ENCODE data around the gene SLC26A1. TPM values are rescaled to one million over a fixed set of nuclear protein-coding genes. Genes with fewer than 3 reads are reported as not detected.

SLC26A1 gene
- total RNA-seq, 1 donor from 2014 or later: 1.0 TPM

DNA sequence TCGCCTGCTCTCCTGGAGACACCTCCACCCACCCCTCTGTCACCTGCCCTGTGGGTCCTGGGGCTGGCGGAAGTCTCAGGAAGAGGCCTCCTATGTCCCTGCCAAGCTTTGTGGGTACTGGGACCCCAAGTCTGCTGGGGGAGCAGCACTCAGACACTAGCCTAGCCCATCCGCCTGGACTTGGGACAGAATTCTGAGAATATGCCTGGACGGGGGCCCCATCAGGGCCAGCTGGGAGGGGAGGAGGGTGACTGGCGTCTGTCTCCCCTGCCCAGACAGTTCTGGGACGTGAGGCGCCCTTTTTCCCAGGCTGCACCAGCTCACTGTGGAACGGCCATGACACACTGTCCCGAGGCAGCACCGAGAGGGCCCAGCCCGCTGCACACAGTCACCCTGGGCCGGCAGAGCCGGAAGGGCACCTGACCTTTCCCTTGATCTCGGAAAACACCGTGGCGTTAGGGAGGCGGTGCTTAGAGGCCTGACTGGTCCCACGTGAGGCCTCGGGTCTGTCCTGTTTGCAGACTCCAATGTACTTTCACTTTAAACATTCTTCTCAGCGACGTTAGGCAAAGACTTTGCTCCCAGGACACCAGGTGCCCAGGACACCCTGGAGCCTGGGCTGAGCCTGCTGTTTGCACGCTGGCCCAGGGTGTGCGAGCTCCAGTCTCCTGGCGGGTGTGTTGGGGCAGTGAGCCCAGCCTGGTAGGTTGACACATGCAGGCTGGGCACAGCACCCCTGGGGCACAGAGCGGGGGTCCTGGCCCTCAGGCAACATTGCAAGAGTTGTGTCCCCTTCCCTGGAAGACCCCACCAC lies 700 bp downstream of the SLC26A1 start:
- Histone ChIP-seq H3K9me3 (no peaks in the 10 kb centered on the region), H3K36me3 (no peaks in the 10 kb centered on the region), H3K4me3 (peak overlapping the region; percentile 24), H3K27me3 (ENCODE audit: low read depth) (peaks cover 10% of the 10 kb centered on the region), H3K4me1 (peaks cover 29% of the 10 kb centered on the region), H3K27ac (peak overlapping the region; percentile 72)
- intact Hi-C loops (cut with DNase I): no loop called here
- ATAC-seq (peak; percentile 85 to 92), DNase-seq (peak; percentile 85)
- TF ChIP-seq, protein P1, sequence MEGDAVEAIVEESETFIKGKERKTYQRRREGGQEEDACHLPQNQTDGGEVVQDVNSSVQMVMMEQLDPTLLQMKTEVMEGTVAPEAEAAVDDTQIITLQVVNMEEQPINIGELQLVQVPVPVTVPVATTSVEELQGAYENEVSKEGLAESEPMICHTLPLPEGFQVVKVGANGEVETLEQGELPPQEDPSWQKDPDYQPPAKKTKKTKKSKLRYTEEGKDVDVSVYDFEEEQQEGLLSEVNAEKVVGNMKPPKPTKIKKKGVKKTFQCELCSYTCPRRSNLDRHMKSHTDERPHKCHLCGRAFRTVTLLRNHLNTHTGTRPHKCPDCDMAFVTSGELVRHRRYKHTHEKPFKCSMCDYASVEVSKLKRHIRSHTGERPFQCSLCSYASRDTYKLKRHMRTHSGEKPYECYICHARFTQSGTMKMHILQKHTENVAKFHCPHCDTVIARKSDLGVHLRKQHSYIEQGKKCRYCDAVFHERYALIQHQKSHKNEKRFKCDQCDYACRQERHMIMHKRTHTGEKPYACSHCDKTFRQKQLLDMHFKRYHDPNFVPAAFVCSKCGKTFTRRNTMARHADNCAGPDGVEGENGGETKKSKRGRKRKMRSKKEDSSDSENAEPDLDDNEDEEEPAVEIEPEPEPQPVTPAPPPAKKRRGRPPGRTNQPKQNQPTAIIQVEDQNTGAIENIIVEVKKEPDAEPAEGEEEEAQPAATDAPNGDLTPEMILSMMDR (IDR thresholded peaks at IDR 0.05): no peak

DNA sequence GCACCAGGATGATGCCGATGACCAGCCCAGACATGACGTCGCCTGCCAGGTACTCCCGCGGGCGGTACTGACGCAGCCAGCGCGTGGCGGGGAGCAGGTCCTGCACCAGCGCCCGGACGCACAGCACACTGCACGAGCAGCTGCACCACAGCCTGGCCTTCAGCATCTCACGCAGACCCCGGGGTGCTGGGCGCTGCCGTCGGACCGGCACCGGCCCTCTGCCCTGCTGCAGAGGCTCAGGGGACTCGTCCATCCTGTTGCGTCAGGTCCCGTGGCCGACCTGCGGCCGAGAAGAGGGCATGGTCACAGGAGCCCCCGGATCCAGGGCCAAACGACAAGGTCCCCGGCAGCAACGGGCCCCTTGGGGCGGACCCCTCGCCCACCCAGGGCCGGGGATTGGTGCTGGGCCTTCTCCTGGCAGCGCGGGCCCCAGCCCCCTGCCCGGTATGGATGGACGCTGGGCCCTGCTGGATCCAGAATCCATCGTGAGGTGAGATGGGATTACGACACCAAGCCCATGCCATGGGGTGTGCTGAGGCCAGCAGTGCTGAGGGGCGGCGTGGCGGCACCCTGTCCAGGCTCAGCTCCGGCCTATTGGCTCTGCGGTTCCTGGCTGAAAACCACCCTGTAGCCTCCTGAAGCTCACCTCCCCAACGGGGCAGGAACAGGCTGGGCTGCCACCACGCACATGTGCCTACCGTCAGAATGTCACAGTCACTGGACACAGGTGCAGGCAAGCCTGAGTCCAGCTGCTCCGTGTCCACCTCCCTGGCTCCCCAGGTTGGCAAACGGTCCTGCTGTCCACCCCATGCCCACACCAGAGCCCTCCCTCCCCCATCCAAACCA lies 1.5 kb downstream of the SLC26A1 start:
- no peak for ATAC-seq
- Histone ChIP-seq H3K27ac (peak overlapping the region; percentile 72), H3K9me3 (no peaks in the 10 kb centered on the region), H3K27me3 (ENCODE audit: low read depth) (peaks cover 2% of the 10 kb centered on the region), H3K4me1 (peaks cover 27% of the 10 kb centered on the region), H3K36me3 (no peaks in the 10 kb centered on the region), H3K4me3 (no peak overlapping the region)
- intact Hi-C loops (cut with DNase I): no loop called here
- DNase-seq: no peak
- TF ChIP-seq, protein P1 (IDR thresholded peaks at IDR 0.05): no peak

DNA sequence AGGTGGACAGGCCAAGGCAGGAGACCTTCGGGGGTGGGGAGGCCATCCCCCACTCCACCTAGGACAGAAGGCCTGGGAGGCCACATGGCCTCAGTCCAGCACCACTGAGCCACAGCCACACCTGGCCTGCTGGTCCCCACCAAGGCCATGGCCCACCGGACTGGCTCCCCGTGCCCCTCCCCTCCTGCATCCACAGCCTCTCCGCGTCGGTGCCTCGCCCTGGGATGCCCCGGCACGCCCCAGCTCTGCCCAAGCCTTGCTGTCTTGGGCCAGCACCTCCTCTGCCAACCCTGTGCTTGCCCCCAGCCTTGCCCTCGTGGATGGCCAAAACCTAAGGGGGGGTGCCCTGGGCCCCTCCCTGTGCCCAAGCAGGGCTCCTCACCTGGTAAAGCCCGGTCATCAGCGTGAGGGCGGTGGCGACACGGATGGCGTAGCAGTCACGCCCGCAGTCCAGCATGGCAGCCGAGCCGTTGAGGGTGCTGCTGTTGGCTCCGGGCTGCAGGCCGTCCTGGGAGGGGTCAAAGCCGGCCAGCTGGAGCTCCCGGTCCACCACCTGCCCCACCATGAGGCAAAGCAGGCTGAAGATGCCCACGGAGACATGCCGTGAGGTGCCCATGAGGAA lies 2.3 kb downstream of the SLC26A1 start:
- ATAC-seq: no peak
- H3K4me3 ChIP-seq: no peak overlapping the region
- TF ChIP-seq, protein P1 (IDR thresholded peaks at IDR 0.05): no peak
- no peaks in the 10 kb centered on the region for H3K36me3 ChIP-seq
- H3K27me3 ChIP-seq (ENCODE audit: low read depth): no peaks in the 10 kb centered on the region
- H3K4me1 ChIP-seq: peaks cover 34% of the 10 kb centered on the region
- no peak for DNase-seq
- H3K9me3 ChIP-seq: no peaks in the 10 kb centered on the region
- intact Hi-C loops (cut with DNase I): no loop called here
- no peak overlapping the region for H3K27ac ChIP-seq

DNA sequence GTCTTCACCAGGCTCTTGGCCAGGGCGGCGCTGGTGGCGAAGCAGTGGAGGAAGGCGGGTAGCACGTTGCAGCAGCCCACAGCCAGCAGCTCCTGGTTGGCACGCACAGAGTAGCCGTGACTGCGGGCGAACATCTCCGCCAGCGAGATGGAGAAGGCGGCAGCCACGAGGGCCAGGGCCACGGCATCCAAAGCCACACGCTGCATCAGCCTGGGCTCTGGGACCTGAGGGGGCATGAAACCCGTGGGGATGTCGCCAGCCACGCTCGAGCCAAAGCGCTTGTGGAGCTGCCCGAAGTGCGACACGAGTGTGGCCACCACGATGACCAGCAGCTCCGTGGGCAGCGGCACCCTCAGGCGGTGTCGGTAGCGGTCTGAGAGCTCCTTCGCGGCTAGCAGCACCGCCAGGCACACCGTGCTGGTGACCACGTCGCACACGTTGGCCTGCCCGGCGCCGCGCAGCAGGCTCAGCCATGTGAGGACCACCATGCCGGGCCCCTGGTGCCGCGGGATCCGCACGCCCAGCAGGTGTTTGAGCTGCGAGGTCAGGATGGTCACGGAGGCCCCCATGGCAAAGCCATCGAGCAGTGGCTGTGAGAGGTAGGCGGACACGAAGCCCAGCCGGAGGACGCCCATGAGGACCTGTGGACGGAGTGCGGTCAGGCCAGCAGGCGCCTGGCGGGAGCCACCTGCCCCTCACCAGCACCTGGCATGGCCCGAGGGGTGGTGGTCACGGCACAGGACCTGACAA lies 3.3 kb downstream of the SLC26A1 start:
- H3K4me3 ChIP-seq: no peak overlapping the region
- TF ChIP-seq, protein P1 (IDR thresholded peaks at IDR 0.05): no peak
- no peaks in the 10 kb centered on the region for H3K36me3 ChIP-seq
- DNase-seq (no peak), ATAC-seq (no peak)
- no peak overlapping the region for H3K27ac ChIP-seq
- peaks cover 43% of the 10 kb centered on the region for H3K4me1 ChIP-seq
- intact Hi-C loops (cut with DNase I): no loop called here
- no peaks in the 10 kb centered on the region for H3K9me3 ChIP-seq
- no peaks in the 10 kb centered on the region for H3K27me3 ChIP-seq (ENCODE audit: low read depth)

Measured in lower lobe of right lung (tissue), 2 donors.